ENCODE results near the gene PLCB4. TPM values are rescaled to one million over a fixed set of nuclear protein-coding genes. Genes with fewer than 3 reads are reported as not detected.

Gene PLCB4
- polyA plus RNA-seq, 1 donor (not counting 4 experiments of a cell fraction or from before 2014, with no cell fraction given): 4.1 TPM

DNA sequence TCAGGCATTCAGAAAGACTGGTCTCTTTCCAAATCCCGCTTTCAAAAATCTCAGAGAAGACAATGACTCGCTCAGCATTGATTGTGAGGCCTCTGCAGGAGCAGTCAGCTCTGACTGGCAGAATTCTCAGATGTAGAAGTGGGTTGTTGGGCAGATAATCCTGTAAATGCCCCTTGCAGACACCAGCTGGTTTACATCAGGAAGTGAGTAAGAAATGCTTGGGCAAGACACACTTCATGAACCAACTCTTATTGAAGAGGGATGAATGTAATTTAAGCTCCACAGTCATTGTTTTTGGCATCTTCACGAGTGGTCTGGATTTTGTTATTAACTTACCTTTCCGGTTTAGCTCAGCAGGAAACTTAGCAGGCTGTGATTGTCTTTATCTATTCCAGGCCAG is 166.6 kb downstream of the PLCB4 start:
- Histone ChIP-seq H3K27me3 (ENCODE audit: control insufficient read depth, extremely low read depth, insufficient read depth, low read length) (no peaks in the 10 kb centered on the region), H3K27ac (ENCODE audit: control insufficient read depth, insufficient read depth, low read length) (no peak overlapping the region), H3K9me1 (ENCODE audit: control insufficient read depth, extremely low read depth, insufficient read depth, low read length) (no peaks in the 10 kb centered on the region), H2AFZ (ENCODE audit: control insufficient read depth, low read length) (no peak overlapping the region), H3K9me3 (ENCODE audit: control insufficient read depth, low read depth, low read length) (no peaks in the 10 kb centered on the region), H3K9ac (ENCODE audit: control insufficient read depth, extremely low read depth, insufficient read depth, low read length) (no peak overlapping the region), H3K36me3 (ENCODE audit: control insufficient read depth in 2 of 2, extremely low read depth in 1 of 2, insufficient read depth in 2 of 2, low read length in 2 of 2) (no peaks in the 10 kb centered on the region), H3K4me3 (ENCODE audit: control insufficient read depth in 2 of 3, extremely low read depth in 1 of 3, insufficient read depth in 2 of 3, low read depth in 1 of 3, low read length in 3 of 3) (no peak overlapping the region), H4K20me1 (ENCODE audit: control insufficient read depth, extremely low read depth, insufficient read depth, low read length) (no peaks in the 10 kb centered on the region), H3K4me1 (ENCODE audit: control insufficient read depth, extremely low read depth, insufficient read depth, low read length) (no peaks in the 10 kb centered on the region), H3K4me2 (ENCODE audit: control insufficient read depth, extremely low read depth, insufficient read depth, low read depth, low read length) (no peak overlapping the region), H3K79me2 (ENCODE audit: control insufficient read depth, insufficient read depth, low read length) (no peaks in the 10 kb centered on the region)
- TF ChIP-seq, protein P1, sequence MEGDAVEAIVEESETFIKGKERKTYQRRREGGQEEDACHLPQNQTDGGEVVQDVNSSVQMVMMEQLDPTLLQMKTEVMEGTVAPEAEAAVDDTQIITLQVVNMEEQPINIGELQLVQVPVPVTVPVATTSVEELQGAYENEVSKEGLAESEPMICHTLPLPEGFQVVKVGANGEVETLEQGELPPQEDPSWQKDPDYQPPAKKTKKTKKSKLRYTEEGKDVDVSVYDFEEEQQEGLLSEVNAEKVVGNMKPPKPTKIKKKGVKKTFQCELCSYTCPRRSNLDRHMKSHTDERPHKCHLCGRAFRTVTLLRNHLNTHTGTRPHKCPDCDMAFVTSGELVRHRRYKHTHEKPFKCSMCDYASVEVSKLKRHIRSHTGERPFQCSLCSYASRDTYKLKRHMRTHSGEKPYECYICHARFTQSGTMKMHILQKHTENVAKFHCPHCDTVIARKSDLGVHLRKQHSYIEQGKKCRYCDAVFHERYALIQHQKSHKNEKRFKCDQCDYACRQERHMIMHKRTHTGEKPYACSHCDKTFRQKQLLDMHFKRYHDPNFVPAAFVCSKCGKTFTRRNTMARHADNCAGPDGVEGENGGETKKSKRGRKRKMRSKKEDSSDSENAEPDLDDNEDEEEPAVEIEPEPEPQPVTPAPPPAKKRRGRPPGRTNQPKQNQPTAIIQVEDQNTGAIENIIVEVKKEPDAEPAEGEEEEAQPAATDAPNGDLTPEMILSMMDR (optimal IDR thresholded peaks at IDR 0.05 in 1 of 3, IDR thresholded peaks at IDR 0.05 in 1 of 3, conservative IDR thresholded peaks at IDR 0.05 in 1 of 3; ENCODE audit: extremely low read depth in 1 of 3, insufficient read depth in 2 of 3, low read length in 3 of 3): no peak
- no peak for TF ChIP-seq EZH2 (IDR thresholded peaks at IDR 0.05; ENCODE audit: low read length)
- dilution Hi-C loops (cut with MboI; ENCODE audit: extremely low pct_ligation_motif_present, low sequenced_read_pairs): no loop called here
- FAIRE-seq: no peak
- DNase-seq (ENCODE audit: low read depth, low spot score): no peak

DNA sequence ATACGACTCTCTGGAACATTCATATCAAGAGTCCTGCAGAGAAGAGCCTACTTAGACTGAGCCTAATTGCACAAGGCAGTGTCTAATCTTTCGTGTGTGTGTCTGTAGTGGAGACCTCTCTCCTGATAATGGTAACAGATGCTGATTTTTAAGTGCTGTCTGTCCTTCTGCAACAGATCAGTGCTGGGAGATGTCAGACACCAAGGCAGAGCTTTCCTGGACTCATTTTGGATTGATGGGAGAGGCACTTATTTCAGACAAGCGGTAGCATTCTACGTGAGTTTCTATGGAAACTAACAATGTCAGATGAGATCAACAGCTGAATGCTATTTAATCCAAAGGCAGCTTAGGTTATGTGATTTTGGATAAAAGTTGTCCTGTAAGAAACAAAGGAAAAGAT is 167.6 kb downstream of the PLCB4 start:
- H4K20me1 ChIP-seq (ENCODE audit: control insufficient read depth, extremely low read depth, insufficient read depth, low read length): no peaks in the 10 kb centered on the region
- FAIRE-seq (no peak), DNase-seq (ENCODE audit: low read depth, low spot score) (no peak)
- no peak overlapping the region for H3K4me2 ChIP-seq (ENCODE audit: control insufficient read depth, extremely low read depth, insufficient read depth, low read depth, low read length)
- no peaks in the 10 kb centered on the region for H3K79me2 ChIP-seq (ENCODE audit: control insufficient read depth, insufficient read depth, low read length)
- H3K4me1 ChIP-seq (ENCODE audit: control insufficient read depth, extremely low read depth, insufficient read depth, low read length): no peaks in the 10 kb centered on the region
- no peak overlapping the region for H3K4me3 ChIP-seq (ENCODE audit: control insufficient read depth in 2 of 3, extremely low read depth in 1 of 3, insufficient read depth in 2 of 3, low read depth in 1 of 3, low read length in 3 of 3)
- TF ChIP-seq, protein P1 (optimal IDR thresholded peaks at IDR 0.05 in 1 of 3, IDR thresholded peaks at IDR 0.05 in 1 of 3, conservative IDR thresholded peaks at IDR 0.05 in 1 of 3; ENCODE audit: extremely low read depth in 1 of 3, insufficient read depth in 2 of 3, low read length in 3 of 3): no peak
- TF ChIP-seq EZH2 (IDR thresholded peaks at IDR 0.05; ENCODE audit: low read length): no peak
- H3K36me3 ChIP-seq (ENCODE audit: control insufficient read depth in 2 of 2, extremely low read depth in 1 of 2, insufficient read depth in 2 of 2, low read length in 2 of 2): no peaks in the 10 kb centered on the region
- no peak overlapping the region for H3K27ac ChIP-seq (ENCODE audit: control insufficient read depth, insufficient read depth, low read length)
- no peaks in the 10 kb centered on the region for H3K9me3 ChIP-seq (ENCODE audit: control insufficient read depth, low read depth, low read length)
- no peaks in the 10 kb centered on the region for H3K27me3 ChIP-seq (ENCODE audit: control insufficient read depth, extremely low read depth, insufficient read depth, low read length)
- dilution Hi-C loops (cut with MboI; ENCODE audit: extremely low pct_ligation_motif_present, low sequenced_read_pairs): no loop called here
- H3K9ac ChIP-seq (ENCODE audit: control insufficient read depth, extremely low read depth, insufficient read depth, low read length): no peak overlapping the region
- no peaks in the 10 kb centered on the region for H3K9me1 ChIP-seq (ENCODE audit: control insufficient read depth, extremely low read depth, insufficient read depth, low read length)
- H2AFZ ChIP-seq (ENCODE audit: control insufficient read depth, low read length): no peak overlapping the region
